ENCODE data around the gene BPGM.

- TF ChIP-seq, protein P1, sequence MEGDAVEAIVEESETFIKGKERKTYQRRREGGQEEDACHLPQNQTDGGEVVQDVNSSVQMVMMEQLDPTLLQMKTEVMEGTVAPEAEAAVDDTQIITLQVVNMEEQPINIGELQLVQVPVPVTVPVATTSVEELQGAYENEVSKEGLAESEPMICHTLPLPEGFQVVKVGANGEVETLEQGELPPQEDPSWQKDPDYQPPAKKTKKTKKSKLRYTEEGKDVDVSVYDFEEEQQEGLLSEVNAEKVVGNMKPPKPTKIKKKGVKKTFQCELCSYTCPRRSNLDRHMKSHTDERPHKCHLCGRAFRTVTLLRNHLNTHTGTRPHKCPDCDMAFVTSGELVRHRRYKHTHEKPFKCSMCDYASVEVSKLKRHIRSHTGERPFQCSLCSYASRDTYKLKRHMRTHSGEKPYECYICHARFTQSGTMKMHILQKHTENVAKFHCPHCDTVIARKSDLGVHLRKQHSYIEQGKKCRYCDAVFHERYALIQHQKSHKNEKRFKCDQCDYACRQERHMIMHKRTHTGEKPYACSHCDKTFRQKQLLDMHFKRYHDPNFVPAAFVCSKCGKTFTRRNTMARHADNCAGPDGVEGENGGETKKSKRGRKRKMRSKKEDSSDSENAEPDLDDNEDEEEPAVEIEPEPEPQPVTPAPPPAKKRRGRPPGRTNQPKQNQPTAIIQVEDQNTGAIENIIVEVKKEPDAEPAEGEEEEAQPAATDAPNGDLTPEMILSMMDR (IDR thresholded peaks at IDR 0.05) = no peak
- TF ChIP-seq POLR2A (IDR thresholded peaks at IDR 0.05) = no peak
Observed at GRCh38 chr7:134625550-134625949, 21.1 kb upstream of the BPGM start.

All from heart left ventricle (tissue), 13 donors.